Astrocyte of the spinal cord (primary cell): ENCODE results near the gene HTATIP2.

Experiments
- DNase-seq: peaks from one replicate; pipeline ENCODE4 v3.0.0; 2011; ENCODE audit warnings: low read depth, low spot score
- H3K4me3 ChIP-seq: 2 replicates; pipeline ENCODE4 v1.5.1; 2011; ENCODE audit warnings: low read depth, mild to moderate bottlenecking, low read length, moderate library complexity
- CTCF ChIP-seq: IDR thresholded peaks from 2 replicates; pipeline ENCODE4 v1.5.1; 2012; ENCODE audit warnings: low read depth, mild to moderate bottlenecking, low read length, inconsistent platforms
- in situ Hi-C: cut with HindIII; loops from 2 replicates; pipeline ENCODE4 v1.10.0; 2017; ENCODE audit warnings: low sequenced_read_pairs

HTATIP2 gene

GRCh38 chr11:20342347-20343141 is 21.0 kb upstream of the HTATIP2 start:
- H3K4me3 ChIP-seq: no peak overlapping the region
- no peak for TF ChIP-seq CTCF
- DNase-seq: no peak
- in situ Hi-C loops: no loop called here

GRCh38 chr11:20351136-20351535 is 12.4 kb upstream of the HTATIP2 start:
- H3K4me3 ChIP-seq: no peak overlapping the region
- DNase-seq: no peak
- in situ Hi-C loops: loop anchor here (25.0 kb wide), 1 partner anchor 214 kb away; no protein-coding TSS in a partner anchor
- TF ChIP-seq CTCF: no peak

GRCh38 chr11:20351751-20352262 is 11.7 kb upstream of the HTATIP2 start:
- no peak overlapping the region for H3K4me3 ChIP-seq

GRCh38 chr11:20353829-20354434 is 9.6 kb upstream of the HTATIP2 start:
- TF ChIP-seq CTCF: peak; percentile 89
- DNase-seq: peak; percentile 46
- H3K4me3 ChIP-seq: no peak overlapping the region
- in situ Hi-C loops: loop anchor here (25.0 kb wide), 1 partner anchor 217 kb away; no protein-coding TSS in a partner anchor

More at GRCh38 chr11:20351751-20352262, 11.7 kb upstream of the HTATIP2 start:
- in situ Hi-C loops: loop anchor here (25.0 kb wide), 1 partner anchor 215 kb away; no protein-coding TSS in a partner anchor
- no peak for DNase-seq
- no peak for TF ChIP-seq CTCF

GRCh38 chr11:20355221-20356219 is 8.0 kb upstream of the HTATIP2 start:
- DNase-seq: peak; percentile 58
- no peak overlapping the region for H3K4me3 ChIP-seq
- in situ Hi-C loops: loop anchor here (25.0 kb wide), 1 partner anchor 218 kb away; no protein-coding TSS in a partner anchor
- peak; percentile 77 for TF ChIP-seq CTCF
